BJ (cell line): ENCODE data around the gene OR10C1. TPM values are rescaled to one million over a fixed set of nuclear protein-coding genes. Genes with fewer than 3 reads are reported as not detected.
"Not testable (repeated sequence)": the region's sequence is repeated elsewhere in the genome, so short reads cannot be mapped to it uniquely, and the experiment has no call there.

Source experiments
- CTCF ChIA-PET: fragments of 350-600 bp; formaldehyde crosslinking; extraction: SDS; loops from one replicate; lab custom pipeline; 2021; ENCODE audit warnings: antibody characterized with exemption, inconsistent platforms; lab: Yijun Ruan, JAX
- POLR2A ChIA-PET: fragments of 300-600 bp; sonication (Branson Sonifier 250); formaldehyde crosslinking; extraction: SDS; loops from one replicate; lab custom pipeline; 2021; ENCODE audit warnings: antibody characterized with exemption; lab: Charles Lee
- DNase-seq: peaks from one replicate; pipeline ENCODE4 v3.0.0-alpha.2; 2011; ENCODE audit warnings: low read depth
- H3K27me3 ChIP-seq: 2 replicates; pipeline ENCODE4 v1.6.0; 2011; ENCODE audit warnings: low read length; ENCODE audit not compliant: control insufficient read depth, insufficient read depth
- H3K36me3 ChIP-seq: 2 replicates; pipeline ENCODE4 v1.5.1; 2011; ENCODE audit warnings: low read length; ENCODE audit not compliant: control insufficient read depth, insufficient read depth
- H3K4me3 ChIP-seq: 2 replicates; pipeline ENCODE4 v1.5.1; 2011; ENCODE audit warnings: low read depth, mild to moderate bottlenecking, control low read depth, low read length
- polyA plus RNA-seq: library from polyadenylated mRNA; depleted of rRNA; stranded (reverse); fragments of >200 nt; gene quantifications from 2 replicates; pipeline ENCODE4 v1.2.3, GENCODE V29; 2011
- TF ChIP-seq, protein P1 (sequence below): IDR thresholded peaks from 2 replicates; pipeline ENCODE4 v1.5.1; 2011; ENCODE audit warnings: low read depth, mild to moderate bottlenecking, control low read depth, inconsistent platforms, low read length, moderate library complexity; ENCODE audit not compliant: insufficient read depth

The OR10C1 gene
- polyA plus RNA-seq, 1 experiment: not detected

DNA sequence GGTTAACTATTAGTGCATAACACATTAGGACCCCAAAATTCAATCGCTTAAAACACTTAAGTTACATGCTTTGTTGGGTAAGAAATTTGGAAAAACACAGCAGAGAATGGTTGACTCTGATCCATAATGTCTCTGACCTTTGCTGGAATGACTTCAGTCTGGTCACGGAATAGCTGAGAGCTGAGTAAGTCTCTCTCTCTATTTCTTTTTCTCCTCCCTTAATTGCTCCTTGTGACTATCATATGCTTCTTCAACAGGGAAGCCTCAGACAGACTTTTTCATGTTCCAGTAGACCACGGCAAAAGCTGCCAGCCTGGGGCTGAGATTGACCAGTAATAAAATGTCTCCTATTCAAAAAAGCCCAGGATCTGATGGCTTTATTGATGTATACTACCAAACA, 19.6 kb upstream of the OR10C1 start:
- no peak for DNase-seq
- ChIA-PET CTCF (no interaction called here), POLR2A (no interaction called here)
- no peaks in the 10 kb centered on the region for H3K27me3 ChIP-seq
- no peak overlapping the region for H3K4me3 ChIP-seq
- TF ChIP-seq, protein P1, sequence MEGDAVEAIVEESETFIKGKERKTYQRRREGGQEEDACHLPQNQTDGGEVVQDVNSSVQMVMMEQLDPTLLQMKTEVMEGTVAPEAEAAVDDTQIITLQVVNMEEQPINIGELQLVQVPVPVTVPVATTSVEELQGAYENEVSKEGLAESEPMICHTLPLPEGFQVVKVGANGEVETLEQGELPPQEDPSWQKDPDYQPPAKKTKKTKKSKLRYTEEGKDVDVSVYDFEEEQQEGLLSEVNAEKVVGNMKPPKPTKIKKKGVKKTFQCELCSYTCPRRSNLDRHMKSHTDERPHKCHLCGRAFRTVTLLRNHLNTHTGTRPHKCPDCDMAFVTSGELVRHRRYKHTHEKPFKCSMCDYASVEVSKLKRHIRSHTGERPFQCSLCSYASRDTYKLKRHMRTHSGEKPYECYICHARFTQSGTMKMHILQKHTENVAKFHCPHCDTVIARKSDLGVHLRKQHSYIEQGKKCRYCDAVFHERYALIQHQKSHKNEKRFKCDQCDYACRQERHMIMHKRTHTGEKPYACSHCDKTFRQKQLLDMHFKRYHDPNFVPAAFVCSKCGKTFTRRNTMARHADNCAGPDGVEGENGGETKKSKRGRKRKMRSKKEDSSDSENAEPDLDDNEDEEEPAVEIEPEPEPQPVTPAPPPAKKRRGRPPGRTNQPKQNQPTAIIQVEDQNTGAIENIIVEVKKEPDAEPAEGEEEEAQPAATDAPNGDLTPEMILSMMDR: no peak
- no peaks in the 10 kb centered on the region for H3K36me3 ChIP-seq

DNA sequence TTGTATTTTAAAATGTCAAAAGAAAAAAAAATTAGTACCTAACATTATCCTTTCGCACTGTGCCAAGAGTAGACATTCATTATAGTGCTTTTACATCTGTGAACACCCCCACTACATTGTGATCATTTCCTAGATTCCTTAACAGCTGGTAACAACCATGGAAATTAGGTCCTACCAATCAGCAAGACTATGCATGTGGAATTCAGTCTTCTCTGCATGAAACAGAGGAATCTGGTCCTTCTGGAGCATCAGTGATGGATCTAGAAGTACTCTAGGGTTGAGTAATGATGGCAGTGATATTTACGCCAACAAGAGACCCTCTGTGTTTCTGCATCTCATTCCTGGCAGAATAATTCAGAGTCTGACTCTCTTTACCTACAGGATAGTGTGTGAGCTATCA, 14.9 kb upstream of the OR10C1 start:
- ChIA-PET CTCF (no interaction called here), POLR2A (no interaction called here)

DNA sequence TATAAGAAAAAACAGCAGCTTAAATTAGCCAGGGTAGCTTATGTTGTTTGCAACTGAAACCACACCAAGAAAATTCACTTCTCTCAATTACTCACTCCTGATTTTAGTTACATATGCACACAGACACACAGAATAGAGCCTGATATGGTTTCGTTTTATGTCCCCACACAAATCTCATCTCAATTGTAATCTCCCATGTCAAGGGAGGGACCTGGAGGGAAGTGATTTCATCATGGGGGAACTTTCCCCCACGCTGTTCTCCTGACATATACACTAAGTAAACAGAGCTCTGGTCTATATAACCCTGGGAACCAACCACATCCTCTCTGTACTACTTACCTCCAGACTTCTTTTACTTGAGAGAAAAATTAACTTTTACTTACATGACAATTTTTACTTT, 14.5 kb upstream of the OR10C1 start:
- TF ChIP-seq, protein P1: no peak
- CTCF ChIA-PET: no interaction called here
- H3K4me3 ChIP-seq: no peak overlapping the region
- POLR2A ChIA-PET: no interaction called here
- no peaks in the 10 kb centered on the region for H3K36me3 ChIP-seq
- no peak for DNase-seq
- H3K27me3 ChIP-seq: no peaks in the 10 kb centered on the region

More for the DNA sequence above, 14.9 kb upstream of the OR10C1 start:
- no peaks in the 10 kb centered on the region for H3K27me3 ChIP-seq
- H3K4me3 ChIP-seq: no peak overlapping the region
- TF ChIP-seq, protein P1: no peak
- no peak for DNase-seq
- H3K36me3 ChIP-seq: no peaks in the 10 kb centered on the region

DNA sequence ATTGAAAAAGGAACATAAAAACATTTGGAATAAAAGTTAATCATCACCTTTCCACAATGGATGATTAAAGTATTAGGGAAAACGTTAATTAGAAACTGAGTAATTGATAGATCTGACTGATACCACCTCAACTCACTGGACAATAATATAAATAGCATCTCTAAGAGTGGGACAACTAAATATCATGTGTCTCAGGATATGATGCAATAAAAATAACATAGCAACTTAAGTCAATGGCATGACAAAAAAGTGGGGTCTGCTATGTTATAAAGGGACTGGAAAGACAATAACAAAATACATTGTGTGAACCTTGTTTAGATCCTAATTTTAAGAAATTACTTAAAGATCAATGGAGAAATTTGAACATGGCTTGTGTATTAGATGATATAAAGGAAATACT, 14.0 kb upstream of the OR10C1 start:
- H3K36me3 ChIP-seq: no peaks in the 10 kb centered on the region
- H3K4me3 ChIP-seq: no peak overlapping the region
- ChIA-PET CTCF (no interaction called here), POLR2A (no interaction called here)
- TF ChIP-seq, protein P1: no peak
- no peaks in the 10 kb centered on the region for H3K27me3 ChIP-seq
- DNase-seq: no peak

GRCh38 chr6:29426654-29427053, 12.5 kb upstream of the OR10C1 start:
- ChIA-PET POLR2A (no interaction called here), CTCF (interaction anchor here (0.5 kb wide), 1 partner anchor 75 kb away, joined by 3 read pairs; no protein-coding TSS in a partner anchor)
- Histone ChIP-seq H3K27me3 (no peaks in the 10 kb centered on the region), H3K4me3 (no peak overlapping the region), H3K36me3 (no peaks in the 10 kb centered on the region)
- no peak for DNase-seq
- TF ChIP-seq, protein P1: no peak

DNA sequence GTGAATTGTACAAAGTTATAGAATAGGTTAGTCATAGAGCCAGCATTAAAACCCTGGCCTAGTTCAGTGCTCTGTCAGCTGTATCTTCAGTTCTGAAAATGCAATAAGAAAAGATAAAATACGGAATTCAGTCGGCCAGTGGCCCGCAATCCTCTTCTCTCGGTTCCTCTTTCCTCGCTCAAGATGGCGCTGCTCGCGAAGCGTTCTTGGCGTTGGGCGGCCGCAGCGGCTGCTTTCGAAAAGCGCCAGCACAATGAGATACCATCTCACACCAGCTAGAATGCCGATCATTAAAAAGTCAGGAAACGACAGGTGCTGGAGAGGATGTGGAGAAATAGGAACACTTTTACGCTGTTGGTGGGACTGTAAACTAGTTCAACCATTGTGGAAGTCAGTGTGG, 2.4 kb upstream of the OR10C1 start:
- H3K4me3 ChIP-seq, H3K27me3 ChIP-seq, CTCF ChIA-PET, DNase-seq, H3K36me3 ChIP-seq, POLR2A ChIA-PET: not testable (repeated sequence)
